Spinal cord (tissue), 10 donors: ENCODE data around the gene STRIP2. TPM values are rescaled to one million over a fixed set of nuclear protein-coding genes. Genes with fewer than 3 reads are reported as not detected.
"Not testable (repeated sequence)": the region's sequence is repeated elsewhere in the genome, so short reads cannot be mapped to it uniquely, and the experiment has no call there.

ENCODE experiments used
- DNase-seq, 6 donors: peaks; one replicate each; pipeline versions ENCODE4 v3.0.0 to v3.0.0-alpha.2; 2013 to 2015; ENCODE audit warnings: low spot score in 6 of 6, low read depth in 4 of 6
- H3K27ac ChIP-seq: one replicate; pipeline ENCODE4 v1.5.1; 2013; ENCODE audit warnings: low read depth, low read length, control low read depth
- H3K27me3 ChIP-seq: one replicate; pipeline ENCODE4 v1.6.1; 2013; ENCODE audit warnings: low read length; ENCODE audit not compliant: control insufficient read depth, insufficient read depth
- H3K36me3 ChIP-seq: one replicate; pipeline ENCODE4 v1.6.1; 2013; ENCODE audit warnings: low read length; ENCODE audit not compliant: control insufficient read depth, insufficient read depth
- H3K4me1 ChIP-seq: one replicate; pipeline ENCODE4 v1.6.1; 2013; ENCODE audit warnings: low read length; ENCODE audit not compliant: control insufficient read depth, insufficient read depth
- H3K4me3 ChIP-seq: one replicate; pipeline ENCODE4 v1.5.1; 2013; ENCODE audit warnings: low read depth, low read length, control low read depth
- H3K9me3 ChIP-seq: one replicate; pipeline ENCODE4 v1.6.1; 2013; ENCODE audit warnings: low read length; ENCODE audit not compliant: control insufficient read depth, insufficient read depth
- WGBS: methylation state at CpG from one replicate; pipeline ENCODE4 v1.1.5; 2013; ENCODE audit warnings: missing lambda C conversion rate; ENCODE audit not compliant: insufficient coverage; 5-methylcytosine and 5-hydroxymethylcytosine counted together
- polyA plus RNA-seq, 2 donors: library from polyadenylated mRNA; unstranded; fragments of 120-200 nt; gene quantifications; one replicate each; pipeline ENCODE4 v1.2.1, GENCODE V29; 2013; ENCODE audit not compliant: insufficient read length in 2 of 2
- total RNA-seq, 2 donors: library from RNA; depleted of rRNA in 1 of 2; stranded (reverse); fragments of 120-200 nt in 1 of 2; fragments of >200 nt in 1 of 2; gene quantifications; one replicate each; pipeline versions ENCODE4 v1.2.3 to v1.2.4, GENCODE V29; 2013 to 2014
- donor health status: healthy.

Gene STRIP2
- total and polyA plus RNA-seq, 4 donors, result 16.0 to 24.2 (median 18.1) TPM

DNA sequence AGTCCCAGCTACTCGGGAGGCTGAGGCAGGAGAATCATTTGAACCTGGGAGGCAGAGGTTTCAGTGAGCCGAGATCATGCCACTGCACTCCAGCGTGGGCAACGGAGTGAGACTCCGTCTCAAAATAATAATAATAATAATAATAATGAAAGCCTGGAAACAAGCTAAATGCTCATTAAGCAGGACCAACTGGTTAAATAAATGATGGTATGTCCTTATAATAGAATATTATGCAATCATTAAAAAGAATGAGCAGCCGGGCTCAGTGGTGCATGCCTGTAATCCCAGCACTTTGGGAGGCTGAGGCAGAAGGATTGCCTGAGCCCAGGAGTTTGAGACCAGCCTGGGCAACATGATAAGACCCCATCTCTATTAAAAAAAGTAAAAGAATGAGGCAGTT lies 47.1 kb downstream of the STRIP2 start:
- not testable (repeated sequence) for H3K27ac ChIP-seq, DNase-seq, H3K4me3 ChIP-seq, H3K36me3 ChIP-seq, H3K4me1 ChIP-seq, H3K27me3 ChIP-seq, H3K9me3 ChIP-seq
- 100% methylated on average over 1 of the region's 6 CpGs for WGBS

DNA sequence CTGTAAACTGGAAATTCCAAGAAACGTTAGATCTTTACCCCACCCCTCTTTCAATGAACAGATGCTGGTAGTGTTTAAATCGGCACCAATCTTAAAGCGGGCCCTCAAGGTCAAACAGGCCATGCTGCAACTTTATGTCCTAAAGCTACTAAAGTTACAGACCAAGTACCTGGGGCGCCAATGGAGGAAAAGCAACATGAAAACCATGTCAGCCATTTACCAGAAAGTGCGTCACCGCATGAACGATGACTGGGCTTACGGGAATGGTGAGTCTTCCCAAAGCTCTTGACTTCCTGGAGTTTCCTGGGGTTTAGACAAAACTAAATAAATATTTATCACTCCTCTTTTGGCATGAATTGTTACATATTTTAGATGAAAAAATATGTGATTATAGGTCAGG lies 48.5 kb downstream of the STRIP2 start:
- Histone ChIP-seq H3K4me3 (no peak overlapping the region), H3K36me3 (peaks cover 5% of the 10 kb centered on the region), H3K4me1 (no peaks in the 10 kb centered on the region), H3K9me3 (no peaks in the 10 kb centered on the region), H3K27me3 (no peaks in the 10 kb centered on the region), H3K27ac (no peak overlapping the region)
- WGBS, result 100% methylated on average over 6 of the region's 8 CpGs
- no peak for DNase-seq

DNA sequence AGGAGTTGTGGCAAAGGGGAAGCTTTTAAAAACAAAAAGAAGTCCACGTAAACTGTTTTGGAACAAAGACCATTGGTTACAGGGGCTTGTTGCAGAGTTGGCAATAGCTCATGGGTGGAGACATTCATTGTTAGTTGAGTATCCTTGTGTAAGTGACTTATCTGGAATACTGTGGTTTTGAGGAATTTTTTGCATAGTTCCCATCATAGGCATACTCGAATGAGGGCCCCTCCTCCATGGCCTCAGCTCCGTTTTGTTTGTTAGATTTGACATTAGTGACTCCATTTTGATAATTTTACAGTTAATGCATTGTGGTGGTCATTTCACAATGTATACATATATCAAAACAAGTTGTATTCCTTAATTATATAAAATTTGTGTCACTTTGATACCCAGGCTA lies 55.3 kb downstream of the STRIP2 start:
- Histone ChIP-seq H3K4me3 (no peak overlapping the region), H3K27ac (no peak overlapping the region), H3K9me3 (no peaks in the 10 kb centered on the region), H3K27me3 (no peaks in the 10 kb centered on the region), H3K36me3 (no peaks in the 10 kb centered on the region), H3K4me1 (no peaks in the 10 kb centered on the region)
- no peak for DNase-seq
- WGBS, result 100% methylated on average over 1 of the region's 3 CpGs

DNA sequence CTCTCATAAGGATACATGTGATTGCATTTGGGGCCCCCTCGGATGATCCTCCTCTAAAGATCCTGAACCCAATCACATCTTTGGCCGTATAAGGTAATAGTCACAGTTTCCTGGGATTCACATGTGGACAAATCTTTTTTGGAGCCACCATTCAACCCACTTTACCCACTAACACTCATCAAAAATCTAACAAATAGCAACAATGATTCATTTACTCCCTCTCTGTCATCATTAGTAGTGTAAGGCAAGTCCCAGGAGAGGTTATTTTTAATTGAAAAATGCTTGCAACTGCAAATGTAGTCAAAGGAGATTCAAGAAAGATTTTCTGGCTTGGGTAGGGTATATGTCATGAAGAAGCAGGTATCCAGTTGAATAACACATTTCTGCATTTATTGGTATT lies 58.2 kb downstream of the STRIP2 start:
- no peak for DNase-seq
- Histone ChIP-seq H3K27me3 (no peaks in the 10 kb centered on the region), H3K4me3 (no peak overlapping the region), H3K27ac (no peak overlapping the region), H3K36me3 (no peaks in the 10 kb centered on the region), H3K4me1 (no peaks in the 10 kb centered on the region), H3K9me3 (no peaks in the 10 kb centered on the region)
- WGBS, result 67% methylated on average over 1 of the region's 2 CpGs

DNA sequence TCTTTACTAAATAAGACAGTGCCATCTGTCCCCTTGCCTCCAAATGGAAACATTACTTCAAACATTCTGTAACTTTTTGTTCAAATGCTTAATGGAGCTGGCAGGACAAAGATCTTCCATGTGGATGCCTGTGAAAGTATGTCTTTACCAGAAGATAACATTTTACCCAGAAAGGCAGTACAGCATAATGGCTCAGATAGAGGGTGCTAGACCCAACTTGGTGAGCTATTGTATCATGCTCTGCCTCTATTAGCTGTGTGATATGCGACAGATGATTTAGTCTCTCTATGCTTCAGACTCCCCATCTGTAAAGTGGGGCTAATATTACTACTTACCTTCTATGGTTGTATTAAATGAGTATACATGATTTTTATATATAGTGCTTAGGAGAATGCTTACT lies 59.3 kb downstream of the STRIP2 start:
- H3K4me1 ChIP-seq, result no peaks in the 10 kb centered on the region
- no peak for DNase-seq
- WGBS, result no CpG with 5 or more reads among the region's 1 CpG

DNA sequence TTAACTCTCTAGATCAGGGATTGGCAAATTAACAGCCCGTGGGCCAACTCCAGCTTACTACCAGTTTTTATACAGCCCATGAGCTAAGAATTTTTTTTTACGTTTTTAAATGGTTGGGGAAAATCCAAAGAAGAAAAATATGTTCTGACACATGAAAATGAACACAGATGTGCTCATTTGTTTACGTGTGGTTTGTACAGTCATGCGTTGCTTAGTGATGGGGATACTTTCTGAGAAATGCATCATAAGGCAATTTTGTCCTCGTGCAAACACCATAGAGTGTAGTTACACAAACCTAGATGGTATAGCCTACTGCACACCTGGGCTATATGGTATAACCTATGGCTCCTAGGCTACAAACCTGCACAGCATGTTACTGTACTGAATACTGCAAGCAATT lies 59.8 kb downstream of the STRIP2 start:
- Histone ChIP-seq H3K36me3 (no peaks in the 10 kb centered on the region), H3K27ac (no peak overlapping the region), H3K4me3 (no peak overlapping the region), H3K4me1 (no peaks in the 10 kb centered on the region), H3K9me3 (no peaks in the 10 kb centered on the region), H3K27me3 (no peaks in the 10 kb centered on the region)
- 90% methylated on average over 2 of the region's 5 CpGs for WGBS
- DNase-seq, result no peak

More for the DNA sequence above, 59.3 kb downstream of the STRIP2 start:
- Histone ChIP-seq H3K4me3 (no peak overlapping the region), H3K9me3 (no peaks in the 10 kb centered on the region), H3K27me3 (no peaks in the 10 kb centered on the region), H3K27ac (no peak overlapping the region), H3K36me3 (no peaks in the 10 kb centered on the region)

DNA sequence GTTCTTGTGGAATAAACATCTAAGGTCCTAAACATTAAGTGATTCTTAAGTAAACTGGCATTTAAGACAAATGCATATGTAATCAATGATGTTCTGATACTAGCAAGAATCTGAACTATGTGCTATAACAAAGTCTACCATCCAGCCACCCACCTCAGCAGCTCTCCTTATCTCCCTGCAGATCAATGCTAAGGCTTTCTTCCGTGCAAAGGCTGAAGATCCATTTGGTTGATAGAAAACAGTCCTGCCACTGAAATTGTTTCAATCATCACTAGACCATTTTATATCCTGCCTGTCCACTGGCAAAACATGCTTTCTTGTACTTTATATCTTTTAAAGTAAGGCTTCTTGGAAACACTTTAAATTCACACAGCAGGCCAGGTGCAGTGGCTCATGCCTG lies 61.8 kb downstream of the STRIP2 start:
- no peak overlapping the region for H3K27ac ChIP-seq
- 67% methylated on average over 1 of the region's 1 CpG for WGBS
- H3K9me3 ChIP-seq, result no peaks in the 10 kb centered on the region
- H3K36me3 ChIP-seq, result no peaks in the 10 kb centered on the region
- H3K4me1 ChIP-seq, result no peaks in the 10 kb centered on the region
- H3K4me3 ChIP-seq, result no peak overlapping the region
- no peaks in the 10 kb centered on the region for H3K27me3 ChIP-seq
- DNase-seq, result no peak

DNA sequence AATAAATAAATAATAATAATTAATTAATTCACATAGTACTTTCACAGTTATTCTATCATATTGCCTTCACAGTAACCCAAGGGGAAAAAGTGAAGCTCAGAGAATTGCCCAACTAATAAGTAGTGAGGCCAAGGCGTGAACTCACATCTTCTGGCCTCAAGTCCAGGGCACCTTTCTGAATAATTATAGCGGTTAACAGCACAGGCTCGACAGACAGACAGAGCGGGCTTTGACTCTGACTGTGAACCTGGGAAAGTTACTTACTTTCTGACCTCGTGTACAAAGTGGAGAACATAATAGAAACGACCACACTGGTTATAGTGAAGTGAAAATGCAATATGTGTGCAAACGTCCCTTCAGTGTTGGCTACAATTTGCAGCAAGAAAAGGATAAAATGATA lies 62.4 kb downstream of the STRIP2 start:
- Histone ChIP-seq H3K36me3 (no peaks in the 10 kb centered on the region), H3K4me3 (no peak overlapping the region), H3K9me3 (no peaks in the 10 kb centered on the region), H3K4me1 (peaks cover 5% of the 10 kb centered on the region), H3K27ac (no peak overlapping the region), H3K27me3 (no peaks in the 10 kb centered on the region)
- no peak for DNase-seq
- WGBS, result 93% methylated on average over 5 of the region's 7 CpGs

DNA sequence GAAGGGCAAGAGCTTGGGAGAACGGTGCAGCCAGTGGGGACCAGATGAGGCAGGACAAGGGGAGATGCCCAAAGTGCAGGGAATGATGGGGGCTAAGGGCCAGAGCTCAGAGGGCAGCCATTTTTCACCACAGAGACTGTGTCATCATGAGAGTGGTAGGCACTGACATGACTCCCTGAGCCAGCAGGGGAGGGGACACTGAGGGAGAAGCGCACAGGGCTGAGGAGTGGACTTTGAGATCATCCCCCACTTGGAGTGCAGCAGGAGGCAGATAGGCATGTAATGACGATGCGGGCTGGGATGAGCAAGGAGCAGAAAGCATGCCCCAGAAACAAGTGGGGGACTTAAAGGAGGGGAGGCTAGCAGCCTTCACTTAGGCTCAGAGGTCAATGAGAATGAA lies 62.9 kb downstream of the STRIP2 start:
- no peak overlapping the region for H3K4me3 ChIP-seq
- no peaks in the 10 kb centered on the region for H3K36me3 ChIP-seq
- no peaks in the 10 kb centered on the region for H3K27me3 ChIP-seq
- 45% methylated on average over 4 of the region's 4 CpGs for WGBS
- no peak overlapping the region for H3K27ac ChIP-seq
- H3K9me3 ChIP-seq, result no peaks in the 10 kb centered on the region
- H3K4me1 ChIP-seq, result peaks cover 8% of the 10 kb centered on the region
- DNase-seq, result no peak

DNA sequence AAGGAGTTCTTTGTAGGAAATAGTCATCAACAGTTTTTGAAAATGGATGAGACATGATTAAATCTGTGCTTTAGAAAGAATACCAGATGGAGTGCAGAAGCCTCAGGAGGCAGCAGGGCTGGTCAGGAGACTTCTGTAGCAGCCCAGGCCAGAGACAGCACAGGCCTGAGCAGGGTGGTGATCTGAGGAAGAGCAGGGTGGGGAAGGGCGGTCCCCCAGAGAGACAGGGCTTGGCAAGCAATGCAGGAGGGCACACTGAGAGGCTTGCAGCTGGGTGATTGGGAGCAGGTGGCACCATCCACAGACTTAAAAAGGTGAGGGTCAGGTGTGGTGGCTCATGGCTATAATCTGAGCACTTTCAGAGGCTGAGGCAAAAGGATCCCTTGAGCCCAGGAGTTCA lies 63.8 kb downstream of the STRIP2 start:
- WGBS, result 92% methylated on average over 1 of the region's 1 CpG
- Histone ChIP-seq H3K36me3 (no peaks in the 10 kb centered on the region), H3K4me3 (no peak overlapping the region), H3K27ac (no peak overlapping the region), H3K27me3 (no peaks in the 10 kb centered on the region), H3K9me3 (no peaks in the 10 kb centered on the region), H3K4me1 (peaks cover 13% of the 10 kb centered on the region)
- no peak for DNase-seq
